HepG2 (cell line): ENCODE measurements around the gene C16orf89. TPM values are rescaled to one million over a fixed set of nuclear protein-coding genes. Genes with fewer than 3 reads are reported as not detected.
A peak's percentile ranks its signal among the peaks of the same experiment; 100 is the strongest.

Experiments
- ATAC-seq: fragments of 200-7000 bp; cut with Tn5 transposase; 3 replicates; pipeline ENCODE4 v1.9.1; 2020; ENCODE audit warnings: mild to moderate bottlenecking, moderate library complexity
- BruUV-seq: library from RNA; stranded (reverse); fragments of 400-500 nt; replicated peaks from 2 replicates; lab custom pipeline; 2021; lab: Mats Ljungman, UMichigan
- CTCF ChIA-PET: fragments of 300-600 bp; formaldehyde crosslinking; extraction: SDS; loops from one replicate; lab custom pipeline; 2021; ENCODE audit warnings: low total read pairs, inconsistent platforms, low intra/inter-chr PET ratio; lab: Yijun Ruan, JAX
- POLR2A ChIA-PET: fragments of 350-600 bp; sonication (Branson Sonifier 250); formaldehyde crosslinking; loops from one replicate; lab custom pipeline; 2020; ENCODE audit warnings: antibody characterized with exemption, inconsistent platforms; lab: Yijun Ruan, JAX
- DNase-seq: peaks from one replicate; pipeline ENCODE4 v3.0.0-alpha.2; 2015; ENCODE audit warnings: low spot score
- FAIRE-seq: peaks from 3 replicates; lab custom pipeline; 2011; peaks lifted over from hg19 to GRCh38; lab: Jason Lieb, UNC
- H2AFZ ChIP-seq: one replicate; pipeline ENCODE4 v1.6.1; 2011; ENCODE audit warnings: low read length, inconsistent platforms
- H3K27ac ChIP-seq: fragments of 300-600 bp; 3 replicates; pipeline ENCODE4 v1.8.0; 2011; ENCODE audit warnings: mixed run types, mild to moderate bottlenecking, mixed read lengths, low read length, inconsistent platforms; ENCODE audit not compliant: insufficient read depth; ENCODE audit errors: extremely low read length
- H3K27me3 ChIP-seq, 2 experiments: fragments of 200-600 bp in 1 of 2; 2 replicates in 1 of 2; 3 replicates in 1 of 2; pipeline versions ENCODE4 v1.6.0 to v1.8.0; 2011; ENCODE audit warnings: low read length in 2 of 2, mild to moderate bottlenecking in 2 of 2, moderate library complexity in 2 of 2, inconsistent platforms in 1 of 2; ENCODE audit not compliant: insufficient read depth in 2 of 2, control insufficient read depth in 1 of 2
- H3K36me3 ChIP-seq, 2 experiments: fragments of 200-600 bp in 1 of 2; replicated peaks in 1 of 2; 2 replicates in 1 of 2; 3 replicates in 1 of 2; pipeline versions ENCODE4 v1.5.1 to v1.8.0; 2011; ENCODE audit warnings: low read length in 2 of 2, inconsistent platforms in 1 of 2; ENCODE audit not compliant: insufficient read depth in 2 of 2, control insufficient read depth in 1 of 2
- H3K4me1 ChIP-seq: 2 replicates; pipeline ENCODE4 v1.5.1; 2012; ENCODE audit warnings: low read length, inconsistent platforms; ENCODE audit not compliant: insufficient read depth
- H3K4me2 ChIP-seq: 2 replicates; pipeline ENCODE4 v1.6.0; 2011; ENCODE audit warnings: low read depth, low read length, inconsistent platforms
- H3K4me3 ChIP-seq, 3 experiments: fragments of 200-600 bp in 1 of 3; sonication (generic), shearing (Covaris generic) in 1 of 3; replicated peaks in 1 of 3; 2 replicates each; pipeline ENCODE4 v1.5.1; 2011 to 2016; ENCODE audit warnings: low read length in 3 of 3, inconsistent platforms in 2 of 3, low read depth in 2 of 3, mild to moderate bottlenecking in 2 of 3, control low read depth in 1 of 3, mixed read lengths in 1 of 3; ENCODE audit not compliant: insufficient read depth in 1 of 3
- H3K79me2 ChIP-seq: one replicate; pipeline ENCODE4 v1.6.1; 2011; ENCODE audit warnings: low read length, inconsistent platforms; ENCODE audit not compliant: insufficient read depth
- H3K9ac ChIP-seq: 2 replicates; pipeline ENCODE4 v1.6.0; 2011; ENCODE audit warnings: mild to moderate bottlenecking, low read depth, low read length, inconsistent platforms; ENCODE audit not compliant: insufficient read depth
- H3K9me3 ChIP-seq: 2 replicates; pipeline ENCODE4 v1.5.1; 2012; ENCODE audit warnings: mild to moderate bottlenecking, low read length
- H4K20me1 ChIP-seq: 2 replicates; pipeline ENCODE4 v1.6.0; 2011; ENCODE audit warnings: inconsistent platforms, mild to moderate bottlenecking, low read length, moderate library complexity; ENCODE audit not compliant: insufficient read depth
- ATF7 ChIP-seq, 2 experiments: fragments of 450-650 bp in 1 of 2; sonication (generic) in 1 of 2; formaldehyde crosslinking in 1 of 2; IDR thresholded peaks; 2 replicates each; pipeline versions ENCODE4 v1.4.0 to v1.6.1; 2016 to 2020; ENCODE audit warnings: antibody characterized with exemption in 1 of 2, mild to moderate bottlenecking in 1 of 2, missing genetic modification reagents in 1 of 2
- CREB1 ChIP-seq, 2 experiments: fragments of 450-650 bp in 1 of 2; IDR thresholded peaks; 2 replicates each; pipeline ENCODE4 v1.6.1; 2016 to 2017; ENCODE audit warnings: control low read depth in 1 of 2, mild to moderate bottlenecking in 1 of 2, missing compliant biosample characterization in 1 of 2, missing genetic modification characterization in 1 of 2
- DNMT3B ChIP-seq: conservative IDR thresholded peaks from 2 replicates; pipeline ENCODE4 v1.6.1; 2016; ENCODE audit warnings: missing biosample characterization, control low read depth
- FOXP4 ChIP-seq: sonication (generic); formaldehyde crosslinking; IDR thresholded peaks from 2 replicates; pipeline ENCODE4 v1.4.0; 2020; ENCODE audit warnings: missing genetic modification reagents
- IKZF4 ChIP-seq: sonication (generic); formaldehyde crosslinking; IDR thresholded peaks from 2 replicates; pipeline ENCODE4 v1.5.1; 2020; ENCODE audit warnings: borderline replicate concordance, mild to moderate bottlenecking, low read depth, missing genetic modification reagents; ENCODE audit errors: not compliant biosample characterization
- SP140L ChIP-seq: sonication (generic); formaldehyde crosslinking; IDR thresholded peaks from 2 replicates; pipeline ENCODE4 v1.4.0; 2020; ENCODE audit warnings: missing genetic modification reagents, borderline replicate concordance
- TOE1 ChIP-seq: sonication (generic); formaldehyde crosslinking; IDR thresholded peaks from 2 replicates; pipeline ENCODE4 v1.4.0; 2020; ENCODE audit warnings: mild to moderate bottlenecking, missing genetic modification reagents
- ZBED4 ChIP-seq: sonication (generic); formaldehyde crosslinking; IDR thresholded peaks from 2 replicates; pipeline ENCODE4 v1.4.0; 2020; ENCODE audit warnings: missing genetic modification reagents, borderline replicate concordance
- ZNF670 ChIP-seq: sonication (generic); formaldehyde crosslinking; IDR thresholded peaks from 2 replicates; pipeline ENCODE4 v1.8.0; 2022; ENCODE audit warnings: mild to moderate bottlenecking, missing genetic modification reagents, borderline replicate concordance
- ZNF770 ChIP-seq: sonication (generic); formaldehyde crosslinking; IDR thresholded peaks from 2 replicates; pipeline ENCODE4 v1.5.0; 2020; ENCODE audit warnings: mild to moderate bottlenecking, missing genetic modification reagents
- ZNF839 ChIP-seq: sonication (generic); formaldehyde crosslinking; IDR thresholded peaks from 2 replicates; pipeline ENCODE4 v1.4.0; 2020; ENCODE audit warnings: missing genetic modification reagents, mild to moderate bottlenecking, borderline replicate concordance
- ZSCAN5A ChIP-seq: sonication (generic); formaldehyde crosslinking; IDR thresholded peaks from 2 replicates; pipeline ENCODE4 v1.8.0; 2022; ENCODE audit warnings: mild to moderate bottlenecking, missing genetic modification reagents, borderline replicate concordance
- WGBS: methylation state at CpG from one replicate; pipeline ENCODE4 v1.1.6; 2017; ENCODE audit warnings: low lambda C conversion rate; 5-methylcytosine and 5-hydroxymethylcytosine counted together
- in situ Hi-C: cut with HindIII; loops from 2 replicates; pipeline ENCODE4 v1.10.0; 2017; ENCODE audit warnings: low pct_unique_long_range_greater_than_20kb; ENCODE audit not compliant: extremely low pct_ligation_motif_present
- intact Hi-C: fragments of 100-400 bp; cut with micrococcal nuclease; formaldehyde crosslinking; loops from one replicate; pipeline ENCODE4 v1.10.0; 2022; ENCODE audit not compliant: unreplicated experiment
- polyA plus RNA-seq, 8 experiments: library from polyadenylated mRNA; depleted of rRNA in 3 of 8; stranded (reverse) in 7 of 8; unstranded in 1 of 8; fragments of >200 nt; fragmentation: Illumina TruSeq in 4 of 8; extraction: Trizol in 4 of 8; gene quantifications; 2 replicates each; pipeline versions ENCODE4 v1.2.1 to v1.2.3, GENCODE V29; 2011 to 2016; ENCODE audit warnings: low read depth in 4 of 8, missing spikeins in 1 of 8, mixed read lengths in 1 of 8; ENCODE audit not compliant: insufficient read depth in 1 of 8
- total RNA-seq, 5 experiments: library from RNA; depleted of rRNA; stranded (reverse); fragments of >200 nt; fragmentation: Illumina TruSeq; extraction: Trizol; gene quantifications; 2 replicates each; pipeline ENCODE4 v1.2.3, GENCODE V29; 2016; ENCODE audit warnings: low read depth in 1 of 5

C16orf89 gene
- total and polyA plus RNA-seq, 2 of the 13 experiments (the other 11 are each of a cell fraction or from before 2014, with no cell fraction given), result 1.9 to 3.4 TPM

GRCh38 chr16:5034167-5034523 is 31.6 kb downstream of the C16orf89 start:
- BruUV-seq, result TSS peak; percentile 81
- ChIA-PET POLR2A (interaction anchor here (0.6 to 4.4 kb wide), 16 partner anchors 9 to 265 kb away, joined by 3 to 27 read pairs (median 4); partner anchors contain the start of genes ALG1, C16orf89, EEF2KMT and PPL), CTCF (no interaction called here)
- H2AFZ ChIP-seq, result no peak overlapping the region
- peak overlapping the region; percentile 77 to 91 (median 78) for H3K4me3 ChIP-seq
- FAIRE-seq (no peak), DNase-seq (no peak), ATAC-seq (no peak)
- no peaks in the 10 kb centered on the region for H3K9me3 ChIP-seq
- peak overlapping the region; percentile 94 for H3K9ac ChIP-seq
- intact Hi-C loops (loop anchor here (2.0 kb wide), 1 partner anchor 63 kb away; the partner anchor contains the start of gene EEF2KMT), in situ Hi-C loops (no loop called here)
- 10% methylated on average over 2 of the region's 2 CpGs for WGBS
- peaks cover 14% of the 10 kb centered on the region for H3K79me2 ChIP-seq
- H3K27ac ChIP-seq, result peak overlapping the region; percentile 98
- peaks cover 52% of the 10 kb centered on the region for H3K4me1 ChIP-seq
- no peaks in the 10 kb centered on the region; a peak in 1 of 5 replicates for H3K27me3 ChIP-seq
- peak overlapping the region; percentile 94 for H3K4me2 ChIP-seq
- H4K20me1 ChIP-seq, result no peaks in the 10 kb centered on the region
- H3K36me3 ChIP-seq, result peaks cover 8 to 20% of the 10 kb centered on the region in 2 experiments; a peak in 4 of 5 replicates
- TF ChIP-seq FOXP4 (CRISPR knock-in tag), result no peak
- TF ChIP-seq ATF7 (IDR thresholded peaks at IDR 0.05), result peak; percentile 78
- TF ChIP-seq ATF7 (CRISPR knock-in tag; IDR thresholded peaks at IDR 0.05), result no peak
- TF ChIP-seq ZNF770 (CRISPR knock-in tag), result no peak
- 0 out of 2 replicates have a peak, but pooled peaks have one; percentile 14 for TF ChIP-seq DNMT3B (CRISPR knock-in tag)
- no peak for TF ChIP-seq IKZF4 (CRISPR knock-in tag)
- no peak for TF ChIP-seq ZBED4 (CRISPR knock-in tag)
- no peak; the same call in 1 of the 2 replicates for TF ChIP-seq SP140L (CRISPR knock-in tag)
- TF ChIP-seq ZNF670 (CRISPR knock-in tag), result no peak
- TF ChIP-seq ZSCAN5A (CRISPR knock-in tag), result no peak
- TF ChIP-seq ZNF839 (CRISPR knock-in tag), result no peak
- 0 out of 2 replicates have a peak, but pooled peaks have one; percentile 3 for TF ChIP-seq TOE1 (CRISPR knock-in tag)
- peak; percentile 74 for TF ChIP-seq CREB1 (IDR thresholded peaks at IDR 0.05)
- TF ChIP-seq CREB1 (CRISPR knock-in tag; IDR thresholded peaks at IDR 0.05), result no peak
